SU-DHL-6 (cell line): ENCODE results near the gene RCC1.

Experiments
- H2AFZ ChIP-seq: fragments of 200-600 bp; sonication (generic); 2 replicates; pipeline ENCODE4 v1.6.1; 2014; ENCODE audit warnings: low read depth, mild to moderate bottlenecking, moderate library complexity, mixed read lengths, antibody characterized with exemption, low read length; ENCODE audit not compliant: severe bottlenecking
- H3F3A ChIP-seq: fragments of 200-600 bp; shearing (Covaris generic); 2 replicates; pipeline ENCODE4 v1.6.0; 2016; ENCODE audit warnings: antibody characterized with exemption, mild to moderate bottlenecking; ENCODE audit not compliant: insufficient read depth
- H3K27ac ChIP-seq: fragments of 200-600 bp; sonication (generic); 2 replicates; pipeline ENCODE4 v1.5.1; 2016; ENCODE audit warnings: low read depth, mild to moderate bottlenecking, low read length, moderate library complexity, mixed read lengths
- H3K27me3 ChIP-seq: fragments of 200-600 bp; sonication (generic), shearing (Covaris generic); 2 replicates; pipeline ENCODE4 v1.6.0; 2014; ENCODE audit warnings: mild to moderate bottlenecking, low read length
- H3K36me3 ChIP-seq: fragments of 200-600 bp; sonication (generic); 2 replicates; pipeline ENCODE4 v1.6.1; 2014; ENCODE audit warnings: mild to moderate bottlenecking, low read length, mixed read lengths
- H3K4me2 ChIP-seq: fragments of 300-600, 200-600 bp; shearing (Covaris generic), sonication (generic); 2 replicates; pipeline ENCODE4 v1.6.0; 2014; ENCODE audit warnings: low read length, low read depth, mild to moderate bottlenecking; ENCODE audit not compliant: poor library complexity, severe bottlenecking
- H3K4me3 ChIP-seq: fragments of 200-600 bp; sonication (generic); 2 replicates; pipeline ENCODE4 v1.5.1; 2014; ENCODE audit warnings: antibody characterized with exemption, low read length, mild to moderate bottlenecking, mixed read lengths; ENCODE audit not compliant: insufficient read depth, poor library complexity, severe bottlenecking
- H3K79me2 ChIP-seq: fragments of 200-600 bp; sonication (generic); 2 replicates; pipeline ENCODE4 v1.6.1; 2014; ENCODE audit warnings: mild to moderate bottlenecking, low read length, moderate library complexity; ENCODE audit not compliant: insufficient read depth
- H3K9ac ChIP-seq: fragments of 200-600 bp; sonication (generic); 2 replicates; pipeline ENCODE4 v1.7.0; 2014; ENCODE audit warnings: mild to moderate bottlenecking, low read length
- H3K9me2 ChIP-seq: fragments of 200-600 bp; sonication (generic); replicated peaks from 2 replicates; pipeline ENCODE4 v1.6.1; 2014; ENCODE audit warnings: low read length; ENCODE audit not compliant: insufficient read depth
- H3K9me3 ChIP-seq: fragments of 200-600 bp; sonication (generic); 2 replicates; pipeline ENCODE4 v1.6.1; 2014; ENCODE audit warnings: low read length, mixed read lengths; ENCODE audit not compliant: insufficient read depth
- H4K20me1 ChIP-seq: fragments of 200-600 bp; sonication (generic); 2 replicates; pipeline ENCODE4 v1.6.1; 2014; ENCODE audit warnings: low read depth, mild to moderate bottlenecking, antibody characterized with exemption, low read length, moderate library complexity, mixed read lengths
- EZH2phosphoT487 ChIP-seq: fragments of 200-600 bp; sonication (generic), shearing (Covaris generic); conservative IDR thresholded peaks from 2 replicates; pipeline ENCODE4 v1.6.1; 2018; ENCODE audit warnings: mild to moderate bottlenecking, antibody characterized with exemption, low read length, moderate library complexity, mixed read lengths
- TF ChIP-seq, protein P1 (sequence below): fragments of 200-600 bp; sonication (generic); IDR thresholded peaks from one replicate; pipeline ENCODE4 v1.5.1; 2017; ENCODE audit warnings: antibody characterized with exemption, mild to moderate bottlenecking, low read length, moderate library complexity; ENCODE audit not compliant: insufficient read depth, poor library complexity, severe bottlenecking

Gene RCC1

DNA sequence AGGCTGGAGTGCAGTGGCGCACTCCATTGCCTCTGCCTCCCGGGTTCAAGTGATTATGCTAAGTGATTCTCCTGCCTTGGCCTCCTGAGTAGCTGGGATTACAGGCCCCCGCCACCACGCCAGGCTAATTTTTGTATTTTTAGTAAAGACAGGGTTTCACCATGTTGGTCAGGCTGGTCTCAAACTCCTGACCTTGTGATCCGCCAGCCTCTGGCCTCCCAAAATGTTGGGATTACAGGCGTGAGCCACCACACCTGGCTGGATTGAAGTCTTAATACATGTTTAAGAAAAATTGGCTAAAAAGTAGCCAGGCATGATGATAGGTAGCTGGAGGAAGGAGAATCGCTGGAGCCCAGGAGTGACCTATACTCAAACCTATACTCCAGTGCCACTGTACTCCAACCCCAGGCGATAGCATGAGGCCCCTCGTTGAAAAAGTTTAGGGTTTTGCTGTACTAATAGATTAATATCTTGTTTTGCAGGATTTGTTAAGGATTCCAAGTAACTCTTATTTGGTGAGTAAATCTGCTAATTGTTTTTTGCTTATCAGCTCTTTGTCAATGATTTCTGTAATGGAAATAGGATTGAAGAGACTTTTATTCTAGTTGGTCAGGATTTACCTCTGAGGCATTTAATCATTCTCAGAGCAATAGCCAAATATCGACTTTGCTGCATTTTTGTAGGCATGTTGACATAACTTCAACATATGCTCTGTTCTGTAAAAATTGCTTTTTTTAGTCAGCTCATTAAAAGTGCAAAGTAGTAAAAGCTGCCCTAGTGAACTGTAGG lies 2.0 kb downstream of the RCC1 start:
- Histone ChIP-seq H2AFZ (no peak overlapping the region), H3K27me3 (no peaks in the 10 kb centered on the region), H3K4me3 (peak overlapping the region; percentile 79), H4K20me1 (no peaks in the 10 kb centered on the region), H3K36me3 (peaks cover 46% of the 10 kb centered on the region), H3K4me2 (peak overlapping the region; percentile 84), H3K9me3 (no peaks in the 10 kb centered on the region), H3F3A (peaks cover 91% of the 10 kb centered on the region), H3K9ac (peak overlapping the region; percentile 89), H3K27ac (peak overlapping the region; percentile 96), H3K9me2 (no peaks in the 10 kb centered on the region), H3K79me2 (peaks cover 31% of the 10 kb centered on the region)
- TF ChIP-seq, protein P1, sequence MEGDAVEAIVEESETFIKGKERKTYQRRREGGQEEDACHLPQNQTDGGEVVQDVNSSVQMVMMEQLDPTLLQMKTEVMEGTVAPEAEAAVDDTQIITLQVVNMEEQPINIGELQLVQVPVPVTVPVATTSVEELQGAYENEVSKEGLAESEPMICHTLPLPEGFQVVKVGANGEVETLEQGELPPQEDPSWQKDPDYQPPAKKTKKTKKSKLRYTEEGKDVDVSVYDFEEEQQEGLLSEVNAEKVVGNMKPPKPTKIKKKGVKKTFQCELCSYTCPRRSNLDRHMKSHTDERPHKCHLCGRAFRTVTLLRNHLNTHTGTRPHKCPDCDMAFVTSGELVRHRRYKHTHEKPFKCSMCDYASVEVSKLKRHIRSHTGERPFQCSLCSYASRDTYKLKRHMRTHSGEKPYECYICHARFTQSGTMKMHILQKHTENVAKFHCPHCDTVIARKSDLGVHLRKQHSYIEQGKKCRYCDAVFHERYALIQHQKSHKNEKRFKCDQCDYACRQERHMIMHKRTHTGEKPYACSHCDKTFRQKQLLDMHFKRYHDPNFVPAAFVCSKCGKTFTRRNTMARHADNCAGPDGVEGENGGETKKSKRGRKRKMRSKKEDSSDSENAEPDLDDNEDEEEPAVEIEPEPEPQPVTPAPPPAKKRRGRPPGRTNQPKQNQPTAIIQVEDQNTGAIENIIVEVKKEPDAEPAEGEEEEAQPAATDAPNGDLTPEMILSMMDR: no peak
- TF ChIP-seq EZH2phosphoT487: no peak

DNA sequence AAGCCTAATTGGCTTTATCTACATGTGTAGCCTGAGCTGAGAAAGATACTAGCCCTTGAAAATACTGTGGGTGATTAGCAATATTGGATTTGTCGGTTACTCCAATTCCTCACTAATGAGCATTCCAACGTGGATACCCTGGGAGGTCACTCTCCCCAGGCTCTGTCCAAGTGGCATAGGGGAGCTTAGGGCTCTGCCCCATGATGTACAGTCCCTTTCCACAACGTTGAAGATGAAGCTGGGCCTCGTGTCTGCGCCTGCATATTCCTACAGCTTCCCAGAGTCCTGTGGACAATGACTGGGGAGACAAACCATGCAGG lies 2.6 kb downstream of the RCC1 start:
- peaks cover 31% of the 10 kb centered on the region for H3K79me2 ChIP-seq
- no peaks in the 10 kb centered on the region for H3K9me2 ChIP-seq
- H3K9ac ChIP-seq: peak overlapping the region; percentile 89
- H3K9me3 ChIP-seq: no peaks in the 10 kb centered on the region
- peak overlapping the region; percentile 84 for H3K4me2 ChIP-seq
- H2AFZ ChIP-seq: no peak overlapping the region
- peak overlapping the region; percentile 96 for H3K27ac ChIP-seq
- peak overlapping the region; percentile 79 for H3K4me3 ChIP-seq
- peaks cover 91% of the 10 kb centered on the region for H3F3A ChIP-seq
- TF ChIP-seq, protein P1: no peak
- no peak for TF ChIP-seq EZH2phosphoT487
- no peaks in the 10 kb centered on the region for H4K20me1 ChIP-seq
- no peaks in the 10 kb centered on the region for H3K27me3 ChIP-seq
- H3K36me3 ChIP-seq: peaks cover 46% of the 10 kb centered on the region

DNA sequence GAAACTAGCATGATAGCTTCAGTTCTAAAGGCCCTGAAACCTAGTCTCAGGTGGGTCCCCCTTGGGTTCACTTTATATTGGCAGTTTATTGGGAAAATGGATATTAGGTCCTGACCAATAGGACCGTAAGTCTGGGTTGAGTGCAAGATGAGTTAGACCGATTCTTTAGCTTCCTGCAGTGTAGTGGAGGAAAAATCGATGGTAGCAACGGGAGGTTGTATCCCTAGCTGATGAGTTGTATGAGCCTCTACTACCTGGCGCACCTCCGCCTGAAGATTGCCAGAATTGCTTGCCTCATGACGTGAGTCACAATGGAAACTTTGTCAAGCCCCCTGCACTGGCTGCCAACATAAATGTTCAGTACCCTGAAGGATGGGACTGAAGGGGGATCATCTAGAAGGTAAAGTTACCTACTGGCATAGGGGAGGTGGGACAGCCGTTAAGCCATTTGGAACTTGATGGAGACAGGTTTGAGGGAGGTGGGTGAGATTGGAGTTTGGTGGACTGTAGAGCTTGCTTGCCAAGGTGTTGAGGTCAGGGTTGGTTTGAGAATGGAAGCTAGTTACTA lies 3.9 kb downstream of the RCC1 start:
- no peak overlapping the region for H3K4me3 ChIP-seq
- peak overlapping the region; percentile 84 for H3K4me2 ChIP-seq
- H4K20me1 ChIP-seq: no peaks in the 10 kb centered on the region
- H3K9me2 ChIP-seq: no peaks in the 10 kb centered on the region
- H3F3A ChIP-seq: peaks cover 95% of the 10 kb centered on the region
- TF ChIP-seq, protein P1: no peak
- no peak for TF ChIP-seq EZH2phosphoT487
- no peak overlapping the region for H2AFZ ChIP-seq
- H3K9ac ChIP-seq: peak overlapping the region; percentile 89
- peaks cover 48% of the 10 kb centered on the region for H3K36me3 ChIP-seq
- H3K9me3 ChIP-seq: no peaks in the 10 kb centered on the region
- no peaks in the 10 kb centered on the region for H3K27me3 ChIP-seq
- peaks cover 31% of the 10 kb centered on the region for H3K79me2 ChIP-seq
- peak overlapping the region; percentile 96 for H3K27ac ChIP-seq
